Neural cell (in vitro differentiated cells): ENCODE data around the gene C22orf23. TPM values are rescaled to one million over a fixed set of nuclear protein-coding genes. Genes with fewer than 3 reads are reported as not detected.

ENCODE experiments used
- H2AFZ ChIP-seq: fragments of 200-600, 300-800 bp; sonication (generic), shearing (Covaris generic); 2 replicates; pipeline ENCODE4 v1.6.0; 2014; ENCODE audit warnings: low read depth, mild to moderate bottlenecking, antibody characterized with exemption, low read length, moderate library complexity
- H3F3A ChIP-seq: fragments of 200-600 bp; shearing (Covaris generic); 2 replicates; pipeline ENCODE4 v1.6.1; 2016; ENCODE audit warnings: mild to moderate bottlenecking, moderate library complexity, mixed read lengths, antibody characterized with exemption, low read length; ENCODE audit not compliant: insufficient read depth, poor library complexity, severe bottlenecking
- H3K27ac ChIP-seq: fragments of 200-600, 300-800 bp; sonication (generic), shearing (Covaris generic); 2 replicates; pipeline ENCODE4 v1.5.1; 2014; ENCODE audit warnings: mild to moderate bottlenecking, low read length, moderate library complexity
- H3K27me3 ChIP-seq: fragments of 300-800, 200-600 bp; sonication (generic), shearing (Covaris generic); 2 replicates; pipeline ENCODE4 v1.6.0; 2014; ENCODE audit warnings: mild to moderate bottlenecking, low read depth, low read length, moderate library complexity; ENCODE audit not compliant: insufficient read depth
- H3K36me3 ChIP-seq: fragments of 300-800, 200-600 bp; sonication (generic), shearing (Covaris generic); 2 replicates; pipeline ENCODE4 v1.5.1; 2014; ENCODE audit warnings: mild to moderate bottlenecking, antibody characterized with exemption, low read length, moderate library complexity; ENCODE audit not compliant: insufficient read depth
- H3K4me2 ChIP-seq: fragments of 300-800, 200-600 bp; sonication (generic), shearing (Covaris generic); 2 replicates; pipeline ENCODE4 v1.6.0; 2014; ENCODE audit warnings: mild to moderate bottlenecking, low read length
- H3K4me3 ChIP-seq: fragments of 300-800, 200-600 bp; sonication (generic), shearing (Covaris generic); 2 replicates; pipeline ENCODE4 v1.5.1; 2014; ENCODE audit warnings: mild to moderate bottlenecking, low read length, moderate library complexity
- H3K79me2 ChIP-seq: fragments of 200-600 bp; shearing (Covaris generic); replicated peaks from 2 replicates; pipeline ENCODE4 v1.6.0; 2014; ENCODE audit warnings: mild to moderate bottlenecking, low read length, moderate library complexity; ENCODE audit not compliant: insufficient read depth
- H3K9ac ChIP-seq: fragments of 300-800, 200-600 bp; sonication (generic), shearing (Covaris generic); 2 replicates; pipeline ENCODE4 v1.6.1; 2016; ENCODE audit warnings: mild to moderate bottlenecking, low read length, mixed read lengths
- H3K9me2 ChIP-seq: fragments of 200-600 bp; shearing (Covaris generic); 2 replicates; pipeline ENCODE4 v1.6.1; 2016; ENCODE audit warnings: mild to moderate bottlenecking, low read length, mixed read lengths; ENCODE audit not compliant: insufficient read depth
- H3K9me3 ChIP-seq: fragments of 200-600, 300-800 bp; sonication (generic), shearing (Covaris generic); 2 replicates; pipeline ENCODE4 v1.6.1; 2016; ENCODE audit warnings: mild to moderate bottlenecking, mixed run types, low read length, moderate library complexity, mixed read lengths
- H4K20me1 ChIP-seq: fragments of 200-600 bp; shearing (Covaris generic); 2 replicates; pipeline ENCODE4 v1.6.1; 2016; ENCODE audit warnings: mild to moderate bottlenecking, mixed run types; ENCODE audit not compliant: insufficient read depth
- CTCF ChIP-seq: fragments of 450-650 bp; IDR thresholded peaks from 2 replicates; pipeline ENCODE4 v1.5.1; 2014; ENCODE audit warnings: antibody characterized with exemption, mild to moderate bottlenecking, moderate library complexity; ENCODE audit not compliant: poor library complexity, severe bottlenecking
- EP300 ChIP-seq: fragments of 450-650 bp; conservative IDR thresholded peaks from 2 replicates; pipeline ENCODE4 v1.6.1; 2014; ENCODE audit warnings: antibody characterized with exemption, mild to moderate bottlenecking, moderate library complexity; ENCODE audit not compliant: poor library complexity, severe bottlenecking
- EZH2 ChIP-seq: fragments of 200-600, 300-800 bp; shearing (Covaris generic), sonication (generic); IDR thresholded peaks from 2 replicates; pipeline ENCODE4 v1.6.1; 2014; ENCODE audit warnings: antibody characterized with exemption, low read length, borderline replicate concordance, mild to moderate bottlenecking; ENCODE audit not compliant: insufficient read depth, poor library complexity, severe bottlenecking
- MXI1 ChIP-seq: fragments of 450-650 bp; conservative IDR thresholded peaks from 2 replicates; pipeline ENCODE4 v1.6.1; 2014; ENCODE audit warnings: antibody characterized with exemption, mild to moderate bottlenecking; ENCODE audit not compliant: poor library complexity, severe bottlenecking
- POLR2AphosphoS5 ChIP-seq: IDR thresholded peaks from 2 replicates; pipeline ENCODE4 v1.6.1; 2012
- RAD21 ChIP-seq: fragments of 450-650 bp; conservative IDR thresholded peaks from 2 replicates; pipeline ENCODE4 v1.6.1; 2014; ENCODE audit warnings: antibody characterized with exemption, mild to moderate bottlenecking, moderate library complexity
- REST ChIP-seq: IDR thresholded peaks from 2 replicates; pipeline ENCODE4 v1.6.1; 2012; ENCODE audit warnings: borderline replicate concordance
- SMC3 ChIP-seq: fragments of 450-650 bp; conservative IDR thresholded peaks from 2 replicates; pipeline ENCODE4 v1.6.1; 2014; ENCODE audit warnings: antibody characterized with exemption, mild to moderate bottlenecking, moderate library complexity; ENCODE audit not compliant: poor library complexity
- TAF1 ChIP-seq: IDR thresholded peaks from 2 replicates; pipeline ENCODE4 v1.6.1; 2012; ENCODE audit warnings: low read depth
- polyA plus RNA-seq: library from polyadenylated mRNA; depleted of rRNA; stranded (reverse); fragments of >200 nt; gene quantifications from 2 replicates; pipeline ENCODE4 v1.2.3, GENCODE V29; 2014

Gene C22orf23
- polyA plus RNA-seq, 1 donor from 2014 or later, result 1.3 TPM

GRCh38 chr22:37925767-37926166, 27.6 kb downstream of the C22orf23 start:
- H3K36me3 ChIP-seq, result no peaks in the 10 kb centered on the region
- H3K79me2 ChIP-seq, result no peaks in the 10 kb centered on the region
- TF ChIP-seq RAD21 (no peak), TAF1 (no peak), CTCF (no peak), EP300 (no peak), POLR2AphosphoS5 (no peak), EZH2 (no peak), MXI1 (no peak), REST (no peak), SMC3 (no peak)
- no peak overlapping the region for H3K4me3 ChIP-seq
- H3K4me2 ChIP-seq, result no peak overlapping the region
- H3K27ac ChIP-seq, result no peak overlapping the region
- no peak overlapping the region for H2AFZ ChIP-seq
- H3K27me3 ChIP-seq, result no peaks in the 10 kb centered on the region
- H4K20me1 ChIP-seq, result no peaks in the 10 kb centered on the region
- H3F3A ChIP-seq, result no peaks in the 10 kb centered on the region
- no peaks in the 10 kb centered on the region for H3K9me2 ChIP-seq
- no peak overlapping the region for H3K9ac ChIP-seq
- no peaks in the 10 kb centered on the region for H3K9me3 ChIP-seq

- H2AFZ ChIP-seq, result no peak overlapping the region
- H4K20me1 ChIP-seq, result no peaks in the 10 kb centered on the region
- TF ChIP-seq REST (no peak), POLR2AphosphoS5 (no peak), CTCF (no peak), RAD21 (no peak), EZH2 (no peak), EP300 (no peak), TAF1 (no peak)
- H3K27ac ChIP-seq, result no peak overlapping the region
- H3F3A ChIP-seq, result no peaks in the 10 kb centered on the region
- H3K4me3 ChIP-seq, result no peak overlapping the region
- H3K79me2 ChIP-seq, result no peaks in the 10 kb centered on the region
- H3K4me2 ChIP-seq, result no peak overlapping the region
- H3K9ac ChIP-seq, result no peak overlapping the region
- H3K36me3 ChIP-seq, result no peaks in the 10 kb centered on the region
- no peaks in the 10 kb centered on the region for H3K27me3 ChIP-seq
- no peaks in the 10 kb centered on the region for H3K9me3 ChIP-seq
- H3K9me2 ChIP-seq, result no peaks in the 10 kb centered on the region
Measured at GRCh38 chr22:37925330-37925729, 28.1 kb downstream of the C22orf23 start.
